IMR-90 (cell line): ENCODE results near the gene CTPS2.

Source experiments
- BHLHE40 ChIP-seq: fragments of 150-350 bp; IDR thresholded peaks from 2 replicates; pipeline ENCODE4 v1.6.1; 2016; ENCODE audit warnings: mild to moderate bottlenecking, low read depth, low read length
- MAZ ChIP-seq: IDR thresholded peaks from 2 replicates; pipeline ENCODE4 v1.6.1; 2012; ENCODE audit warnings: low read depth, mild to moderate bottlenecking, low read length, improper control_type of control experiment, moderate library complexity, borderline replicate concordance
- POLR2A ChIP-seq: IDR thresholded peaks from 2 replicates; pipeline ENCODE4 v1.6.1; 2012; ENCODE audit warnings: mild to moderate bottlenecking, low read depth, low read length
- RCOR1 ChIP-seq: IDR thresholded peaks from 2 replicates; pipeline ENCODE4 v1.6.1; 2012; ENCODE audit warnings: mild to moderate bottlenecking, low read length, improper control_type of control experiment; ENCODE audit not compliant: insufficient replicate concordance
- TF ChIP-seq, protein P1 (sequence below): conservative IDR thresholded peaks from 2 replicates; pipeline ENCODE4 v1.5.1; 2012; ENCODE audit warnings: mild to moderate bottlenecking, low read depth, low read length, improper control_type of control experiment

DNA sequence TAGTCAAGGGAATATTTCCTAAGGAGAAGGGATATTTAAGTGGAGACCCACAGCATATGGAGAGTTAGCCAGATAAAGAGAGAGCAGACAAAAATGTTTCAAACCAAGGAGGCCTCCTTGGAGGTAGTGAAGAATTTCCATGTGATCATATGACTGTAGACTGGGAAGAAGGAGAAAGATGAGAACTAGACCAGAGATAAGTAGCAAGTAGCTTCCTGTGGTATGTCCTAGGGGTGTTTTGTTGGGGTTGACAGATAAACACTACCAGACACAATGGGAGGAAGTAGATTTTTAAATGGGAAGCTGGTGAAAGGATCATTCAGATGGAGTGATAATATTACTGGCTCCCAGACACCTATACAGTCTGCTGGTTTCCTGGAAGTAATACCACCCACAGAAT is 20.5 kb upstream of the CTPS2 start:
- TF ChIP-seq, protein P1, sequence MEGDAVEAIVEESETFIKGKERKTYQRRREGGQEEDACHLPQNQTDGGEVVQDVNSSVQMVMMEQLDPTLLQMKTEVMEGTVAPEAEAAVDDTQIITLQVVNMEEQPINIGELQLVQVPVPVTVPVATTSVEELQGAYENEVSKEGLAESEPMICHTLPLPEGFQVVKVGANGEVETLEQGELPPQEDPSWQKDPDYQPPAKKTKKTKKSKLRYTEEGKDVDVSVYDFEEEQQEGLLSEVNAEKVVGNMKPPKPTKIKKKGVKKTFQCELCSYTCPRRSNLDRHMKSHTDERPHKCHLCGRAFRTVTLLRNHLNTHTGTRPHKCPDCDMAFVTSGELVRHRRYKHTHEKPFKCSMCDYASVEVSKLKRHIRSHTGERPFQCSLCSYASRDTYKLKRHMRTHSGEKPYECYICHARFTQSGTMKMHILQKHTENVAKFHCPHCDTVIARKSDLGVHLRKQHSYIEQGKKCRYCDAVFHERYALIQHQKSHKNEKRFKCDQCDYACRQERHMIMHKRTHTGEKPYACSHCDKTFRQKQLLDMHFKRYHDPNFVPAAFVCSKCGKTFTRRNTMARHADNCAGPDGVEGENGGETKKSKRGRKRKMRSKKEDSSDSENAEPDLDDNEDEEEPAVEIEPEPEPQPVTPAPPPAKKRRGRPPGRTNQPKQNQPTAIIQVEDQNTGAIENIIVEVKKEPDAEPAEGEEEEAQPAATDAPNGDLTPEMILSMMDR = no peak
- TF ChIP-seq RCOR1 = no peak
- TF ChIP-seq BHLHE40 = no peak
- TF ChIP-seq MAZ = no peak
- no peak for TF ChIP-seq POLR2A
